ENCODE measurements around the gene PDE5A. TPM values are rescaled to one million over a fixed set of nuclear protein-coding genes. Genes with fewer than 3 reads are reported as not detected.

The PDE5A gene
- total and polyA plus RNA-seq, 8 donors, result 26.7 to 78.2 (median 65.2) TPM

DNA sequence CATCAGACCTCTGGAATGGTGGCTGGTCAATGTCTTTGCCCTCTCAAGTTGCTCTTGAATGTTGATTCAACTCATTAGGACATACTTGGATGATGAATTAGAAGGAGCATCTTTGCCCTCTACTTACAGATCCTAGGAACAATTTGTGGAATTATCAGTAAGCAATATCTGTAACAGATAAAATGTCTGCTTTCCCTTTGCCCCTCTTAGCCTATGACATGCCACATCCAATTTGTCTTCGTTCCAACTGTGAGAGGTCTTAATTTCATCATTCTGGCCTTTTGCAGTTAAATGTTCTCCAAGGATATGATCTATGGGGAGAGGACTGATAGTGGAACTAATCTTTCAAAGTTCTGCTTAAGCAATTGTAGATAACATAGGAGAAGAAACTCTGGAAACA is 148.3 kb downstream of the PDE5A start:
- ATAC-seq (no peak), DNase-seq (no peak)
- Histone ChIP-seq H3K9me3 (no peaks in the 10 kb centered on the region), H3K27ac (no peak overlapping the region), H3K27me3 (no peaks in the 10 kb centered on the region), H3K36me3 (peaks cover 0 to 38% of the 10 kb centered on the region in 2 donors), H3K4me1 (no peaks in the 10 kb centered on the region), H3K4me3 (no peak overlapping the region)
- TF ChIP-seq, protein P1, sequence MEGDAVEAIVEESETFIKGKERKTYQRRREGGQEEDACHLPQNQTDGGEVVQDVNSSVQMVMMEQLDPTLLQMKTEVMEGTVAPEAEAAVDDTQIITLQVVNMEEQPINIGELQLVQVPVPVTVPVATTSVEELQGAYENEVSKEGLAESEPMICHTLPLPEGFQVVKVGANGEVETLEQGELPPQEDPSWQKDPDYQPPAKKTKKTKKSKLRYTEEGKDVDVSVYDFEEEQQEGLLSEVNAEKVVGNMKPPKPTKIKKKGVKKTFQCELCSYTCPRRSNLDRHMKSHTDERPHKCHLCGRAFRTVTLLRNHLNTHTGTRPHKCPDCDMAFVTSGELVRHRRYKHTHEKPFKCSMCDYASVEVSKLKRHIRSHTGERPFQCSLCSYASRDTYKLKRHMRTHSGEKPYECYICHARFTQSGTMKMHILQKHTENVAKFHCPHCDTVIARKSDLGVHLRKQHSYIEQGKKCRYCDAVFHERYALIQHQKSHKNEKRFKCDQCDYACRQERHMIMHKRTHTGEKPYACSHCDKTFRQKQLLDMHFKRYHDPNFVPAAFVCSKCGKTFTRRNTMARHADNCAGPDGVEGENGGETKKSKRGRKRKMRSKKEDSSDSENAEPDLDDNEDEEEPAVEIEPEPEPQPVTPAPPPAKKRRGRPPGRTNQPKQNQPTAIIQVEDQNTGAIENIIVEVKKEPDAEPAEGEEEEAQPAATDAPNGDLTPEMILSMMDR (IDR thresholded peaks at IDR 0.05), result no peak
- intact Hi-C loops (cut with DNase I), result no loop called here

DNA sequence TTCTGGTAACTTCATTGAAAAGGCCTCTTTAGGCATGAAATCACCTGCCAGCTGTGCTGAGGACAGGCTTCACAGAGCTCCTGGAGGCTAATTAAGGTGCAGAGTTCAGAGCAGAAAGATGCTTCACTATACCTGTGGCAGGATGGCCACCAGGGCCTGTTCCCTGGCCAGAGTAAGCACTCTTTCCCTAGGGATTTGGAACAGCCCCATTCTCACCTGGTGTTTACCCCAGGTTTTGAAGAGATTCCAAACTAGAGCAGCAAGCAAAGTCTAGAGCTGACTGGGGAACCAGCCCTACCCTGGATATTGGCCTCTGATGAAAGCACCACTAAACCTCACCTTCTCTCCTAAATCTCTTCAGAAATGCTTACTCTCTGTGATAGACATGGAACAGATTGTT is 148.8 kb downstream of the PDE5A start:
- Histone ChIP-seq H3K27ac (no peak overlapping the region), H3K36me3 (peaks cover 0 to 38% of the 10 kb centered on the region in 2 donors), H3K4me3 (no peak overlapping the region), H3K9me3 (no peaks in the 10 kb centered on the region), H3K4me1 (no peaks in the 10 kb centered on the region), H3K27me3 (no peaks in the 10 kb centered on the region)
- intact Hi-C loops (cut with DNase I), result no loop called here
- DNase-seq (no peak), ATAC-seq (no peak)
- TF ChIP-seq, protein P1 (IDR thresholded peaks at IDR 0.05), result no peak

DNA sequence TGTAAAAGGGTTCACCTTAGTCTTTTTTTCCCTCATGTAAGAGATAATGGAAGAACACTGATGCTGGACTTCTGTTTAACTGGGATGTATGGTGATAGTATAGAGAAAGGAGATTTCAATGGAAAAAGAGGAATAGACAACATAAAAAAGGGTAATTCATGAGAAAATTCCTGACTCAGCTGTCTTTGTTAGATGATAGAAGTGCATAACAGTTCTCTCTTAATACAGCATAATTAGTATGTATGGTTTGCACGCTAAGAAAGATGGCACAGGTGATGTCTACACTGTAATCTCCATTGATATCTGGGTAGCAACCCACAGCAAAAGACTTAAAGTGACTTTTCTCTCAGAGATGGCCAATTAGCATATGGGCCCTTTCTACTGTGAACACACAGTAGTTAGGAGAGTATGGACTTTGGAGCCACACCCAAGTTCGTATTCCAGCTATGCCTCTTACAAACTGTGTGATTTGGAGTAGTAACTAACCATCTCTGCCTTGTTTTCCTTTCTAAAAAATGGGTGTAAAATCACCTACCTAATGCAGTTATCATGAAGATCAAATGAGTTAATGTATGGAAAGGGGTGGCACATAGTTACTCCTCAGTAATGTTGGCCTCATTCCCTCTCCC is 149.3 kb downstream of the PDE5A start:
- no peaks in the 10 kb centered on the region for H3K9me3 ChIP-seq
- peaks cover 0 to 38% of the 10 kb centered on the region in 2 donors for H3K36me3 ChIP-seq

DNA sequence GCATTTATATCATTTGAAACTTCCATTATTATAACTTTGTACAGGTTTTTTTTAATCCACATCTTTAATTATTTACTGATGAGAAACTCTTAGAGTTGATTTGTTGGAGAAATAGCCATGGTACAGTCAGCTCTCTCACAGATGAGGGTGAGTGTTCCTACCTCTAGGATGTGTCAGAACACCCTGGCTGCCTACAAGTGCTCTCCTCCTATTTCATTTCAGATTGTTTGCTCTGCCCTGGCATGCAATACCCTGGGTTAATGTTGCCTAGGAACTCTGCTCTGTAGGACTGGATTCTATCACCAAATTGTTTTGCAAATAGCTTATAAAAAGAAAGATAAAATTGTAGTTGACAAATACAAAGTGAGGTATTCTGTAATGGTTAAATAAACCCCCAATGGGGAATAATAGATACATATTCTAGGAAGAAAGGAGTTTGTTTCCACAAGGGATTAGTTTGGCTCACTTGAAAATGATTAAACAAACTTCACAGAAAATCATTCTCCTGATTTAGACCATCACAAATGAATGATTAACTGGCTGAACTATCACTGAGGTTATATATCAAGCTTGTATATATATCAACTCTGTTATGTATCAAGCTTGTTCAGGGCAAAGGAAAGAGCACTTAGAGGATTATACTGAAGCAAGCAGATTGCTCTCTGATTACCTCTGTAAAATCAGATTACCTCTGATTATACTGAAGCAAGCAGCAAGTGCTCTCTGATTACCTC is 150.0 kb downstream of the PDE5A start:
- H3K27me3 ChIP-seq, result no peaks in the 10 kb centered on the region
- intact Hi-C loops (cut with DNase I), result no loop called here
- no peaks in the 10 kb centered on the region for H3K4me1 ChIP-seq
- H3K36me3 ChIP-seq, result peaks cover 0 to 43% of the 10 kb centered on the region in 2 donors
- TF ChIP-seq, protein P1 (IDR thresholded peaks at IDR 0.05), result no peak
- ATAC-seq, result peak; percentile 84
- H3K4me3 ChIP-seq, result no peak overlapping the region
- H3K27ac ChIP-seq, result no peak overlapping the region
- H3K9me3 ChIP-seq, result no peaks in the 10 kb centered on the region
- no peak for DNase-seq

More for the DNA sequence above, 149.3 kb downstream of the PDE5A start:
- intact Hi-C loops (cut with DNase I), result no loop called here
- no peak overlapping the region for H3K4me3 ChIP-seq
- TF ChIP-seq, protein P1 (IDR thresholded peaks at IDR 0.05), result no peak
- DNase-seq, result no peak
- no peaks in the 10 kb centered on the region for H3K27me3 ChIP-seq
- ATAC-seq, result no peak
- H3K4me1 ChIP-seq, result no peaks in the 10 kb centered on the region
- no peak overlapping the region for H3K27ac ChIP-seq

DNA sequence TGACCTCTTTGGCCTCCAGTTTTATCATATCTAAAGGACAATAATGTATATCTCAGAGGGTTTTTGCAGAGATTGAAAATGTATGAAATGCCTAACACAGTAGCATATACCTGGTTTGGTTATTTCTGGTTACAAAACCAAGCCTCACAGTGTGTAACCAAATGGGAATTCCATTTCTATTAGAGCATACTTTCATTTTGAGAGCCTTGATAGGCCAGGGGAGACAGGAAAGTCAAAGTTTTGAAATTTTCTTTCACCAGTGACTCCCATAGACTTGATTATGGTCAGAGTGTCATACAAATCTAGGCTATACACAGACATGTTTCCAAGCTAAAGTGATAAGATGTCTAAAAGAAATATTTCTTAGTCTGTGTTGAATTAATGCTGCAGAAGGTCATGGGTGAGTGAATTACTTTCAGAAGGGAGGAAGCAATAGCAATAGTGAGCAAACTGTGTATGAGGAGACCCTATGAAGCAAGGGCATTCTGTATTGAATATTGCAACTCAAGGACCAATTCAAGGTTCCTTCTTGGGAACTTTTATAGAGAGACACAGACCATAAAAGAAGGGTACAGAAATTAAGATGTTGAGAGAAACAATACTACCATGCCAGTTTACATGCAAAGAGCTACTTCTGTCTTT is 151.1 kb downstream of the PDE5A start:
- no peak for DNase-seq
- no peaks in the 10 kb centered on the region for H3K9me3 ChIP-seq
- intact Hi-C loops (cut with DNase I), result no loop called here
- TF ChIP-seq, protein P1 (IDR thresholded peaks at IDR 0.05), result no peak
- no peaks in the 10 kb centered on the region for H3K4me1 ChIP-seq
- no peak overlapping the region for H3K27ac ChIP-seq
- H3K36me3 ChIP-seq, result peaks cover 0 to 43% of the 10 kb centered on the region in 2 donors
- no peak for ATAC-seq
- no peak overlapping the region for H3K4me3 ChIP-seq
- no peaks in the 10 kb centered on the region for H3K27me3 ChIP-seq

Data from left lung (tissue), 10 donors.